BLaER1 treated with 17β-estradiol and CSF1 and Interleukin-3, amounts not matched to agents 10 nM and 100 nM (cell line): ENCODE data around the gene RADIL.
A peak's percentile ranks its signal among the peaks of the same experiment; 100 is the strongest.

Experiments
- H3K27ac ChIP-seq, 11 experiments: shearing (Covaris generic); formaldehyde crosslinking; 2 replicates each; pipeline ENCODE4 v1.8.1; 2022
- H3K27me3 ChIP-seq, 11 experiments: shearing (Covaris generic); formaldehyde crosslinking; 2 replicates each; pipeline ENCODE4 v1.8.1; 2022
- H3K36me3 ChIP-seq, 11 experiments: shearing (Covaris generic); formaldehyde crosslinking; 2 replicates each; pipeline ENCODE4 v1.8.1; 2022
- H3K4me1 ChIP-seq, 10 experiments: shearing (Covaris generic); formaldehyde crosslinking; 2 replicates each; pipeline ENCODE4 v1.8.1; 2022
- H3K4me2 ChIP-seq, 11 experiments: shearing (Covaris generic); formaldehyde crosslinking; 2 replicates each; pipeline ENCODE4 v1.8.1; 2022
- H3K4me3 ChIP-seq, 10 experiments: shearing (Covaris generic); formaldehyde crosslinking; 2 replicates each; pipeline ENCODE4 v1.8.1; 2022
- H3K9ac ChIP-seq, 11 experiments: shearing (Covaris generic); formaldehyde crosslinking; 2 replicates each; pipeline ENCODE4 v1.8.1; 2022
- H3K9me3 ChIP-seq, 11 experiments: shearing (Covaris generic); formaldehyde crosslinking; replicated peaks in 1 of 11; 2 replicates each; pipeline ENCODE4 v1.8.1; 2022
- H4K20me1 ChIP-seq, 11 experiments: shearing (Covaris generic); formaldehyde crosslinking; 2 replicates each; pipeline ENCODE4 v1.8.1; 2022
- Cebpa-rat ChIP-seq, 11 experiments: shearing (Covaris generic); IDR thresholded peaks; 2 replicates each; pipeline ENCODE4 v1.8.1; 2022

Gene RADIL

DNA sequence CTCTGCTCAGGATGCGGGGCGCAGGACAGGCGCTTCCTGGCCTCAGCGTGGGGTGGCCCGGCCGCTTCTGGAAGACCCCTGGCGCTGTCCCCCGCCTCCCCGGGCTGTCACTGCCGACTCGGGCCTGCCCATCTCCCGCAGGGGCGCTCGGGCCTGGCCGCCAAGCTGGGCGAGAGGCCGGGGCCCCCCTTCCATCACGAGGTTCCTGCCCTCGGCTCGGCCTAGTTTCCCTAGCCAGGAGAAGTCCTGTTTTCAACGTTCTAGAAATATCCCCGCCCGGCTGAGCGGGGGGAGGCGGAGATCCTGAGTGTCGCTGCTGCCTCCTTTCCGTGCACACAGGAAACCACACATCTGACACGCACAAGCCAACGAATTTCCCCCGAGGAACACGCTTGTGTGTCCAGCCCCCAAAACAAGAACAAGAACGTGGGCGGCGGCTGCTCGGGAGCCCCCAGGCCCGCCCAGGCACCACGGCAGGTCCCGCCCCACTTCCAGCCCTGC is 74.4 kb downstream of the RADIL start:
- peak overlapping the region; percentile 59 to 99 (median 96); a peak in 21 of 22 replicates for H3K27ac ChIP-seq
- H3K4me1 ChIP-seq: peaks cover 46 to 88% (median 81%) of the 10 kb centered on the region in 10 experiments

DNA sequence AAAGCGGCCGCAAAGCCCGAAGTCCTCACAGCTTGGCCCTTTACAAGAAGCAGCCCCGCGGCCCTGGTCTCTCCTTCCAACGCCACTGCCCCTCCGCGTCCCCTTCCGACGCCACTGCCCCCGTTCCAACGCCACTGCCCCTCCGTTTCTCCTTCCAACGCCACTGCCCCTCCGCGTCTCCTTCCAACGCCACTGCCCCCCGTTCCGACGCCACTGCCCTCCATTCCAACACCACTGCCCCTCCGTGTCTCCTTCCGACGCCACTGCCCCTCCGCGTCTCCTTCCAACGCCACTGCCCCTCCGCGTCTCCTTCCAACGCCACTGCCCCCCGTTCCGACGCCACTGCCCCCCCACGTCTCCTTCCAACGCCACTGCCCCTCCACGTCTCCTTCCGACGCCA is 75.0 kb downstream of the RADIL start:
- Histone ChIP-seq H3K27ac (peak overlapping the region; percentile 59 to 99 (median 96); a peak in 21 of 22 replicates), H3K9ac (peak overlapping the region; percentile 63 to 94 (median 88); a peak in 21 of 22 replicates), H3K4me3 (peak overlapping the region in 9 of 10 experiments; percentile 45 to 65 (median 57); a peak in 17 of 20 replicates), H3K4me2 (peak overlapping the region; percentile 83 to 98 (median 90)), H3K4me1 (peaks cover 40 to 86% (median 79%) of the 10 kb centered on the region in 10 experiments), H3K36me3 (no peaks in the 10 kb centered on the region; a peak in 1 of 22 replicates), H3K9me3 (peaks cover 0 to 13% (median 9%) of the 10 kb centered on the region in 11 experiments; a peak in 16 of 22 replicates), H3K27me3 (peaks cover 0 to 25% (median 0%) of the 10 kb centered on the region in 11 experiments; a peak in 4 of 22 replicates), H4K20me1 (no peaks in the 10 kb centered on the region)
- TF ChIP-seq Cebpa-rat (IDR thresholded peaks at IDR 0.05): no peak

More for the DNA sequence above, 74.4 kb downstream of the RADIL start:
- H3K27me3 ChIP-seq: peaks cover 0 to 31% (median 0%) of the 10 kb centered on the region in 11 experiments; a peak in 4 of 22 replicates
- H4K20me1 ChIP-seq: no peaks in the 10 kb centered on the region
- H3K4me3 ChIP-seq: peak overlapping the region; percentile 28 to 65 (median 57)
- H3K36me3 ChIP-seq: no peaks in the 10 kb centered on the region; a peak in 1 of 22 replicates
- peaks cover 0 to 13% (median 9%) of the 10 kb centered on the region in 11 experiments; a peak in 16 of 22 replicates for H3K9me3 ChIP-seq
- peak overlapping the region; percentile 83 to 98 (median 90) for H3K4me2 ChIP-seq
- H3K9ac ChIP-seq: peak overlapping the region; percentile 63 to 94 (median 88); a peak in 21 of 22 replicates
- TF ChIP-seq Cebpa-rat (IDR thresholded peaks at IDR 0.05): no peak

DNA sequence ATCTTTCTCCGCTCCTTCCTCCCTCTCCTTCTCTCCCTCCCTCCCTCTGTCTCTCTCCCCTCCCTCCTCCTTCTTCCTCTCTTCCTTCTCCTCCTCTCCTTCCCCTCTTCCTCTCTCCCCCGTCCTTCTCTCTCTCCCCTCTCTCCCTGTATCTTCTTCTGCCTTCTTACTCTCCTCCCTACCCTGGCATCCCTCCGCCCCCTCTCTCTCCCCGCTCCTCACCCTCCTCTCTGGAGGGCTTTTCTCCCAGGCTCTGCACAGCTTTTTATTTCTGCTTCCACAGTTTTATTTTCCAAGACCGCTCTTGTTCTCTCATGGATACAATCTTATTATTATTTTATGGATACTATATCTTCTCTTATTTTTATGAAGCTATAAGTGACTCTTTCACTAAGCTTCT is 75.5 kb downstream of the RADIL start:
- H3K27ac ChIP-seq: peak overlapping the region; percentile 59 to 99 (median 96); a peak in 20 of 22 replicates

DNA sequence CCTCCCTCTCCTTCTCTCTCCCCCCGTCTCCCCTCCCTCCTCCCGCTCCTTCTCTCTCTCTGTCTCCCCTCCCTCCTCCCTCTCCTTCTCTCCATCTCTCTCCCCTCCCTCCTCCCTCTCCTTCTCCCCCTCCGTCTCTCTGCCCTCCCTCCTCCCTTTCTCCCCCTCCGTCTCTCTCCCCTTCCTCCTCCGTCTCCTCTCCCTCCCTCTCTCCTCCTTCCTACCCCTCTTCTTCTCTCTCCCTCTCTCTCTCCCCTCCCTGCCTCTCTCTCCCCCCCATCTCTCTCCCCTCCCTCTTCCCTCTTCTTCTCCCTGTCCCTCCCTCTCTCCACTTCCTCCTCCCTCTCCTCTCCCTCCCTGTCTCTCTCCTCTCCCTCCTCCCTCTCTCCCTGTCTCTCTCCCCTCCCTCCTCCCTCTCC is 75.9 kb downstream of the RADIL start:
- peak overlapping the region in 8 of 11 experiments; percentile 94 to 99 (median 96); a peak in 15 of 22 replicates for H3K27ac ChIP-seq
- H4K20me1 ChIP-seq: 0 out of 22 replicates have a peak, but pooled peaks cover 0 to under 1% (median 0%) of the 10 kb centered on the region in 11 experiments
- peaks cover 0 to 18% (median 0%) of the 10 kb centered on the region in 11 experiments; a peak in 4 of 22 replicates for H3K27me3 ChIP-seq
- H3K4me2 ChIP-seq: peak overlapping the region in 10 of 11 experiments; percentile 83 to 98 (median 90); a peak in 19 of 22 replicates
- H3K4me3 ChIP-seq: peak overlapping the region in 1 of 10 experiments; percentile 57; a peak in 1 of 20 replicates
- peak overlapping the region in 6 of 11 experiments; percentile 82 to 94 (median 92); a peak in 10 of 22 replicates for H3K9ac ChIP-seq
- H3K4me1 ChIP-seq: peaks cover 32 to 85% (median 74%) of the 10 kb centered on the region in 10 experiments
- H3K9me3 ChIP-seq: peaks cover 0 to 9% (median 4%) of the 10 kb centered on the region in 11 experiments; a peak in 16 of 22 replicates
- no peaks in the 10 kb centered on the region; a peak in 1 of 22 replicates for H3K36me3 ChIP-seq
- TF ChIP-seq Cebpa-rat (IDR thresholded peaks at IDR 0.05): no peak

More for the DNA sequence above, 75.5 kb downstream of the RADIL start:
- Histone ChIP-seq H3K4me2 (peak overlapping the region; percentile 83 to 98 (median 90)), H3K9me3 (peaks cover 0 to 13% (median 8%) of the 10 kb centered on the region in 11 experiments; a peak in 16 of 22 replicates), H3K27me3 (peaks cover 0 to 20% (median 0%) of the 10 kb centered on the region in 11 experiments; a peak in 4 of 22 replicates), H4K20me1 (no peaks in the 10 kb centered on the region), H3K9ac (peak overlapping the region; percentile 63 to 94 (median 88); a peak in 21 of 22 replicates), H3K4me1 (peaks cover 34 to 86% (median 75%) of the 10 kb centered on the region in 10 experiments), H3K4me3 (peak overlapping the region in 8 of 10 experiments; percentile 56 to 65 (median 58); a peak in 15 of 20 replicates), H3K36me3 (no peaks in the 10 kb centered on the region; a peak in 1 of 22 replicates)
- TF ChIP-seq Cebpa-rat (IDR thresholded peaks at IDR 0.05): no peak

DNA sequence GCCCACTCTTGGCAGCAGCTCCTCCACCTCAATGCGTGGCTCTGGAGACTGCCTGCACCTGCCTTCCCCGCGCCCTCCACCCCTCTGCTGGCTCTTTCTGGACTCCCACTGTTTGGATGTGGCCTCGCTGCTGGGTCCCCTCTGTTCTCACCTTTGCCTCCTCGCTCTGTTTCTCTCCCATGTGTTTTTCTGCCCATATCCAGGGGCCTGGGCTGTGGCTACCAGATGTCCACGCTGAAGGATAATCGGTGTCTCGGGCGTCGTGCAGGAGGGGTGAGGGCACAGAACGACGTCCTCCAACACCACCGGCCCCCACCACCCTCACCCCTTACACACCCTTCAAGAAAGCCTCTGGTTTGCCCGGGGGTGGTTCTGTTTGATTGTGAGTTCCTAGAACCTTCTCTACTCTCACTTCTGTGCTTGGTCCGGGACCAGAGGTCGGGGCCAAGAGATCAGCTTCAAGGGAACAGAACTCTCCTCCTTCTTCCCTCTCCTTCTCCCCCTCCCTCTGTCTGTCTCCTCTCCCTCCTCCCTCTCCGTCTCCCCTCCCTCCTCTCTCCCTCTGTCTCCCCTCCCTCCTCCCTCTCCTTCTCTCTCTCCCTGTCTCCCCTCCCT is 76.4 kb downstream of the RADIL start:
- H4K20me1 ChIP-seq: 0 out of 22 replicates have a peak, but pooled peaks cover 0 to 6% (median 0%) of the 10 kb centered on the region in 11 experiments
- H3K9me3 ChIP-seq: peaks cover 0 to 4% (median 0%) of the 10 kb centered on the region in 11 experiments; a peak in 6 of 22 replicates
- H3K27me3 ChIP-seq: peaks cover 0 to 18% (median 0%) of the 10 kb centered on the region in 11 experiments; a peak in 4 of 22 replicates
- no peaks in the 10 kb centered on the region for H3K36me3 ChIP-seq
- H3K4me1 ChIP-seq: peaks cover 32 to 85% (median 76%) of the 10 kb centered on the region in 10 experiments
- no peak for TF ChIP-seq Cebpa-rat (IDR thresholded peaks at IDR 0.05)
- peak overlapping the region in 7 of 11 experiments; percentile 26 to 94 (median 58); a peak in 10 of 22 replicates for H3K9ac ChIP-seq
- peak overlapping the region; percentile 50 to 98 (median 81); a peak in 21 of 22 replicates for H3K4me2 ChIP-seq
- H3K4me3 ChIP-seq: peak overlapping the region in 2 of 10 experiments; percentile 4 to 22; a peak in 1 of 20 replicates
- H3K27ac ChIP-seq: peak overlapping the region in 8 of 11 experiments; percentile 16 to 99 (median 72); a peak in 13 of 22 replicates

DNA sequence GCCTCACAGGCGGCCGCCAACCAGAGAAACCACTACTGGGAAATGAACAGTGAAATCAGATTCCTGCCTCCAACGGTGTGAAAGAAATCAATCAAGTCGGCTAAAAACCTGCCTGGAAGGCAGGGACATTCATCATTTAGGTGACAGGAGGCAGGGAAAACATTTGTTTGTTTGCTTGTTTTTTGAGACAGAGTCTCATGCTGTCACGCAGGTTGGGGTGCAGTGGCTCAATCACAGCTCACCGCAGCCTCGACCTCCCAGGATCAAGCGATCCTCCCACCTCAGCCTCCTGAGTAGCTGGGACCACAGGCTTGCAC is 77.6 kb downstream of the RADIL start:
- H3K4me2 ChIP-seq: peak overlapping the region in 10 of 11 experiments; percentile 15 to 98 (median 82); a peak in 20 of 22 replicates
- peak overlapping the region in 8 of 11 experiments; percentile 15 to 97 (median 40); a peak in 9 of 22 replicates for H3K27ac ChIP-seq
- peaks cover 32 to 85% (median 78%) of the 10 kb centered on the region in 10 experiments for H3K4me1 ChIP-seq
- peaks cover 0 to 17% (median 2%) of the 10 kb centered on the region in 11 experiments; a peak in 8 of 22 replicates for H4K20me1 ChIP-seq
- peak overlapping the region in 9 of 11 experiments; percentile 8 to 94 (median 37); a peak in 13 of 22 replicates for H3K9ac ChIP-seq
- H3K27me3 ChIP-seq: peaks cover 0 to 18% (median 0%) of the 10 kb centered on the region in 11 experiments; a peak in 4 of 22 replicates
- H3K36me3 ChIP-seq: no peaks in the 10 kb centered on the region
- no peaks in the 10 kb centered on the region for H3K9me3 ChIP-seq
- TF ChIP-seq Cebpa-rat (IDR thresholded peaks at IDR 0.05): no peak
- H3K4me3 ChIP-seq: no peak overlapping the region

DNA sequence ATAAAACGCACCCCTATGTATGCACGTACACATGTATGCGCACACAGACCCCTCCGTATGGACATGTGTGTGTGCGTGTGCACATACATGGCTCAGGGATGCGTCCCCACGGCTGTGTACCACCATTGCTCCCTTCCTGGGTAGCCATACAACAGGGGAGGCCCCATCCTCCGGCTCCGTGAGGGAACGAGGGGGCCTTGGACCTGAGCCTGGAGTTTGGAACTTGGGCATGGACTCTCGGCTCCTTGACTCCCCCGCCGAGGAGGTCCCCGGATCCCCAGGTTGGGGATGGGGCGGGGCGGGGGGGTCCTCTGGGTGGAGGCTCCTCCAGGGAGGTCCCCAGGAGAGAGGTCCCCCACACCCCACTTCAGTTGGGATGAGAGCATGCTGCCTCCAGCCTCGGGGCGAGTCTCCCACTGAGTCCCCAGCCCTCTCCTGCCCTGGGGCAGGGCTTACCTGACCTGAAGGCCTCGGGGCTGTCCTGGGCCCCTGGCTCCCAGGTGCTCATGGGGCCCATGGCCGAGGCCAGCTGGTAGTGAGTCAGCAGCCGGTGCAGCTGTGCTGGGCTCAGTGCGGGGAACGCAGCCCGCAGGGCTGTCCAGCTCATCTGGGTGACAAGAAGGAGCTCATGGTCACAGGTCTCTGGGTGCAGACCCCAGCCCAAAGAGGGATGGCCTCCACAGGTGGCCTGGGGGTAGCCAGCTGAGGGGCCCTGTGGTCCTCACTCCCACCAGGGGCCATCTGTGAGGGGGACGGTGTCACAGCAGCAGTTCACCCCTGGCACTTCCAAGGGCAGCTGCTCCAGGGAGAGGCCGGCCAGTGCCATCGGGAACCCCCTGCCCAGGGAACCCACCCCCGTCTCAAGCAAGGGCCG is 78.2 kb downstream of the RADIL start:
- Histone ChIP-seq H3K9ac (peak overlapping the region in 9 of 11 experiments; percentile 8 to 94 (median 36); a peak in 13 of 22 replicates), H3K36me3 (no peaks in the 10 kb centered on the region), H3K27me3 (peaks cover 0 to 18% (median 0%) of the 10 kb centered on the region in 11 experiments; a peak in 4 of 22 replicates), H3K4me1 (peaks cover 32 to 85% (median 78%) of the 10 kb centered on the region in 10 experiments), H3K4me2 (peak overlapping the region in 10 of 11 experiments; percentile 15 to 98 (median 82); a peak in 21 of 22 replicates), H3K4me3 (no peak overlapping the region), H4K20me1 (peaks cover 0 to 23% (median 7%) of the 10 kb centered on the region in 11 experiments; a peak in 10 of 22 replicates), H3K27ac (peak overlapping the region in 8 of 11 experiments; percentile 15 to 97 (median 40); a peak in 9 of 22 replicates), H3K9me3 (no peaks in the 10 kb centered on the region)
- no peak for TF ChIP-seq Cebpa-rat (IDR thresholded peaks at IDR 0.05)
